HL-60 (cell line): ENCODE measurements around the gene ADGRD2.

Experiments used
- DNase-seq, 2 experiments: peaks; one replicate each; pipeline ENCODE4 v3.0.0-alpha.2; 2010 to 2020; ENCODE audit warnings: low read depth in 1 of 2, low spot score in 1 of 2
- H3K27ac ChIP-seq: fragments of 250-450 bp; sonication (Bioruptor Pico); replicated peaks from 2 replicates; pipeline ENCODE4 v1.5.1; 2020; ENCODE audit warnings: mild to moderate bottlenecking, moderate library complexity
- H3K27me3 ChIP-seq: fragments of 250-450 bp; sonication (Bioruptor Pico); 2 replicates; pipeline ENCODE4 v1.5.1; 2021; ENCODE audit warnings: mild to moderate bottlenecking, moderate library complexity; ENCODE audit not compliant: insufficient read depth, poor library complexity, severe bottlenecking
- H3K4me3 ChIP-seq: replicated peaks from 2 replicates; pipeline ENCODE4 v1.5.1; 2011; ENCODE audit warnings: mild to moderate bottlenecking, control low read depth, low read length; ENCODE audit not compliant: insufficient read depth
- GABPA ChIP-seq: IDR thresholded peaks from 2 replicates; pipeline ENCODE4 v1.6.1; 2012; ENCODE audit warnings: low read depth
- POLR2AphosphoS5 ChIP-seq: IDR thresholded peaks from 2 replicates; pipeline ENCODE4 v1.6.1; 2012; ENCODE audit warnings: low read depth
- SPI1 ChIP-seq: IDR thresholded peaks from 2 replicates; pipeline ENCODE4 v1.6.1; 2012; ENCODE audit warnings: low read depth, mild to moderate bottlenecking, borderline replicate concordance
- TF ChIP-seq, protein P1 (sequence below): IDR thresholded peaks from 2 replicates; pipeline ENCODE4 v1.6.1; 2012; ENCODE audit warnings: low read depth; ENCODE audit not compliant: insufficient replicate concordance
- TF ChIP-seq, protein P2 (sequence below): IDR thresholded peaks from one replicate; pipeline ENCODE4 v1.5.1; 2011; ENCODE audit warnings: low read length, control low read depth, inconsistent platforms; ENCODE audit not compliant: insufficient read depth

ADGRD2 gene

DNA sequence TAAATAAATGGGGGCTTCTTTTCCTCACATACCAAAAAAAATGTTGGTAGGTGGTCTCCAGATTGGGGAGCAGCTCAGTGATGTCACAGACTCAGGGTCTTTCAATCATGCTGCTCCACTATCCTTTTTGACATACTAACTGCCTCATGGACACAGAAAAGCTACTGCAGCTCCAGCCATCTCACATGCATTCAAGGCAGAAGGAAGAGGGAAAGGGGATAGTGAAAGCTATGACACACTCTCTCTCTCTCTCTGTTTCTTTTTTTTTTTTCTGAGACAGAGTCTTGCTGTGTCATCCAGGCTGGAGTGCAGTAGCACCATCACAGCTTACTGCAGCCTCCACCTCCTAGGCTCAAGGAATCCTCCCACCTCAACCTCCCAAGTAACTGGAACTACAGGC lies 7.9 kb upstream of the ADGRD2 start:
- no peaks in the 10 kb centered on the region for H3K27me3 ChIP-seq
- H3K4me3 ChIP-seq = no peak overlapping the region
- DNase-seq = no peak
- H3K27ac ChIP-seq = no peak overlapping the region
- TF ChIP-seq, protein P1, sequence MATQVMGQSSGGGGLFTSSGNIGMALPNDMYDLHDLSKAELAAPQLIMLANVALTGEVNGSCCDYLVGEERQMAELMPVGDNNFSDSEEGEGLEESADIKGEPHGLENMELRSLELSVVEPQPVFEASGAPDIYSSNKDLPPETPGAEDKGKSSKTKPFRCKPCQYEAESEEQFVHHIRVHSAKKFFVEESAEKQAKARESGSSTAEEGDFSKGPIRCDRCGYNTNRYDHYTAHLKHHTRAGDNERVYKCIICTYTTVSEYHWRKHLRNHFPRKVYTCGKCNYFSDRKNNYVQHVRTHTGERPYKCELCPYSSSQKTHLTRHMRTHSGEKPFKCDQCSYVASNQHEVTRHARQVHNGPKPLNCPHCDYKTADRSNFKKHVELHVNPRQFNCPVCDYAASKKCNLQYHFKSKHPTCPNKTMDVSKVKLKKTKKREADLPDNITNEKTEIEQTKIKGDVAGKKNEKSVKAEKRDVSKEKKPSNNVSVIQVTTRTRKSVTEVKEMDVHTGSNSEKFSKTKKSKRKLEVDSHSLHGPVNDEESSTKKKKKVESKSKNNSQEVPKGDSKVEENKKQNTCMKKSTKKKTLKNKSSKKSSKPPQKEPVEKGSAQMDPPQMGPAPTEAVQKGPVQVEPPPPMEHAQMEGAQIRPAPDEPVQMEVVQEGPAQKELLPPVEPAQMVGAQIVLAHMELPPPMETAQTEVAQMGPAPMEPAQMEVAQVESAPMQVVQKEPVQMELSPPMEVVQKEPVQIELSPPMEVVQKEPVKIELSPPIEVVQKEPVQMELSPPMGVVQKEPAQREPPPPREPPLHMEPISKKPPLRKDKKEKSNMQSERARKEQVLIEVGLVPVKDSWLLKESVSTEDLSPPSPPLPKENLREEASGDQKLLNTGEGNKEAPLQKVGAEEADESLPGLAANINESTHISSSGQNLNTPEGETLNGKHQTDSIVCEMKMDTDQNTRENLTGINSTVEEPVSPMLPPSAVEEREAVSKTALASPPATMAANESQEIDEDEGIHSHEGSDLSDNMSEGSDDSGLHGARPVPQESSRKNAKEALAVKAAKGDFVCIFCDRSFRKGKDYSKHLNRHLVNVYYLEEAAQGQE = no peak
- no peak for TF ChIP-seq SPI1
- TF ChIP-seq POLR2AphosphoS5 = no peak
- TF ChIP-seq, protein P2, sequence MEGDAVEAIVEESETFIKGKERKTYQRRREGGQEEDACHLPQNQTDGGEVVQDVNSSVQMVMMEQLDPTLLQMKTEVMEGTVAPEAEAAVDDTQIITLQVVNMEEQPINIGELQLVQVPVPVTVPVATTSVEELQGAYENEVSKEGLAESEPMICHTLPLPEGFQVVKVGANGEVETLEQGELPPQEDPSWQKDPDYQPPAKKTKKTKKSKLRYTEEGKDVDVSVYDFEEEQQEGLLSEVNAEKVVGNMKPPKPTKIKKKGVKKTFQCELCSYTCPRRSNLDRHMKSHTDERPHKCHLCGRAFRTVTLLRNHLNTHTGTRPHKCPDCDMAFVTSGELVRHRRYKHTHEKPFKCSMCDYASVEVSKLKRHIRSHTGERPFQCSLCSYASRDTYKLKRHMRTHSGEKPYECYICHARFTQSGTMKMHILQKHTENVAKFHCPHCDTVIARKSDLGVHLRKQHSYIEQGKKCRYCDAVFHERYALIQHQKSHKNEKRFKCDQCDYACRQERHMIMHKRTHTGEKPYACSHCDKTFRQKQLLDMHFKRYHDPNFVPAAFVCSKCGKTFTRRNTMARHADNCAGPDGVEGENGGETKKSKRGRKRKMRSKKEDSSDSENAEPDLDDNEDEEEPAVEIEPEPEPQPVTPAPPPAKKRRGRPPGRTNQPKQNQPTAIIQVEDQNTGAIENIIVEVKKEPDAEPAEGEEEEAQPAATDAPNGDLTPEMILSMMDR = no peak
- TF ChIP-seq GABPA = no peak

DNA sequence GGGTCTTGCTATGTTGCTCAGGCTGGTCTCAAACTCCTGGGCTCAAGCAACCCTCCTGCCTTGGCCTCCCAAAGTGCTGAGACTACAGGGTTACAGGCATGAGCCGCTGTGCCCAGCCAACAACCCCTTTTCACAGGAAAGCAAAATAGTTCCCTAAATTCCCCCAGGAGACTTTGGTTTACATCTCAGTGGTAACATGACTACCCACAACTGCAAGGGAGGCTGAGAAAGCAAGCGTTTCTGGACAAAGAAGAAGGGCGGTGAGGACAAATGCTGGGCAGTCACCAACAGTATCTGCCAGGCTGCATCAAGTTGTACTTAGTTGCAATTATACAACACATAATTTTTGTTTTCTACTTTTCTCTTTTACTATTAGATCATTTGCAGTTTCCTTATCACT lies 7.4 kb upstream of the ADGRD2 start:
- TF ChIP-seq GABPA (no peak), POLR2AphosphoS5 (no peak)
- TF ChIP-seq, protein P1 = no peak
- TF ChIP-seq, protein P2 = no peak

DNA sequence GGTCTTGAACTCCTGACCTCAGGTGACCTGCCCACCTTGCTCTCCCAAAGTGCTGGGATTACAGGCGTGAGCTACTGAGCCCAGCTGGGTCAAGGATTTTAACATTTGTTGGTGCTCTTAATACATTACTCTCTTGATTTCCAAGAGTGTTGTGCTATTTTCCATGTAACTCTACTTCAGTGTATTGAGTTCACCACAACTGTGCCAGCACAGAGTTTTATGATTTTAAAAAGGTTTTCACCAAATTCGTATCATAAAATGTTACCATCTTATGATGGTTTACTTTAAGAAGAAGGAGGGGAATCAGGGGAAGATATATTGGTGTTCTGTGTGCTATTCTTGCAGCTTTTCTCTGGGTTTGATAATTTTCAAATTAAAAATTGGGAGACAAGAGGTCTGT lies 6.6 kb upstream of the ADGRD2 start:
- no peaks in the 10 kb centered on the region for H3K27me3 ChIP-seq
- no peak overlapping the region for H3K27ac ChIP-seq
- H3K4me3 ChIP-seq = no peak overlapping the region
- TF ChIP-seq, protein P1 = no peak
- TF ChIP-seq GABPA = no peak
- TF ChIP-seq, protein P2 = no peak
- no peak for TF ChIP-seq POLR2AphosphoS5
- TF ChIP-seq SPI1 = no peak
- DNase-seq = no peak

More for the DNA sequence above, 7.4 kb upstream of the ADGRD2 start:
- no peak overlapping the region for H3K4me3 ChIP-seq
- DNase-seq = no peak
- H3K27ac ChIP-seq = no peak overlapping the region
- H3K27me3 ChIP-seq = no peaks in the 10 kb centered on the region
